Astrocyte of the spinal cord (primary cell): ENCODE results near the gene CYP4F22.

Source experiments
- DNase-seq: peaks from one replicate; pipeline ENCODE4 v3.0.0; 2011; ENCODE audit warnings: low read depth, low spot score
- H3K4me3 ChIP-seq: 2 replicates; pipeline ENCODE4 v1.5.1; 2011; ENCODE audit warnings: low read depth, mild to moderate bottlenecking, low read length, moderate library complexity
- CTCF ChIP-seq: IDR thresholded peaks from 2 replicates; pipeline ENCODE4 v1.5.1; 2012; ENCODE audit warnings: low read depth, mild to moderate bottlenecking, low read length, inconsistent platforms
- in situ Hi-C: cut with HindIII; loops from 2 replicates; pipeline ENCODE4 v1.10.0; 2017; ENCODE audit warnings: low sequenced_read_pairs

Gene CYP4F22

DNA sequence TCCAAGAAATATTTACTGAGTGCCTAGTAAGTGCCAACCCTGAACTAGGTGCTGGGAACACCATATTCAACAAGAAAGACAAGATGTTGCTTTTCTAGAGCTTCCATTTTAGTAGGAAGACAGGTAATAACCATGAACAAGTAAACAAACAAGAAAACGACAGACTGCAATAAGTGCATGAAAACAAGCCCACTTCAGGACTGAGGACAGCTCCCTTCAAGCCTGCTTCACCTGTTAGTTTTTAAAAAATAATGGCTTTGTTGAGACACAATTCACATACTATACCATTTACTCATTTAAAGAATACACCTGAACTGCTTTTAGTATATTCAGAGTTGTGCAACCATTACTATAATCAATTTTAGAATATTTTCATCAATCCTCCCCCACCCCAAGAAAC, 30.4 kb downstream of the CYP4F22 start:
- in situ Hi-C loops: no loop called here
- no peak for DNase-seq
- no peak overlapping the region for H3K4me3 ChIP-seq
- no peak for TF ChIP-seq CTCF

- H3K4me3 ChIP-seq: no peak overlapping the region
- TF ChIP-seq CTCF: no peak
- in situ Hi-C loops: no loop called here
- no peak for DNase-seq
Measured at GRCh38 chr19:15539638-15540037, 31.3 kb downstream of the CYP4F22 start.

DNA sequence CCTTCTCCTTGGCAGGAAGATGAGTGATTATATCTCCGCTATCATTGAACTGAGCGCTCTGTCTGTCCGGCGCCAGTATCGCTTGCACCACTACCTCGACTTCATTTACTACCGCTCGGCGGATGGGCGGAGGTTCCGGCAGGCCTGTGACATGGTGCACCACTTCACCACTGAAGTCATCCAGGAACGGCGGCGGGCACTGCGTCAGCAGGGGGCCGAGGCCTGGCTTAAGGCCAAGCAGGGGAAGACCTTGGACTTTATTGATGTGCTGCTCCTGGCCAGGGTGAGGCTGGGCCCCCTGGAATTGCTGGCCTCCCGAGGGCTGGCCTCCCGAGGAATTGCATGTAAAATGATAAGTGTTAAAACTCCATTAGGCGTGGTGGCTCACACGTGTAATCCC, 32.1 kb downstream of the CYP4F22 start:
- in situ Hi-C loops: no loop called here
- no peak for TF ChIP-seq CTCF
- no peak for DNase-seq
- H3K4me3 ChIP-seq: no peak overlapping the region

GRCh38 chr19:15544283-15544682, 36.0 kb downstream of the CYP4F22 start:
- DNase-seq: no peak
- no peak for TF ChIP-seq CTCF
- no peak overlapping the region for H3K4me3 ChIP-seq
- in situ Hi-C loops: no loop called here

- H3K4me3 ChIP-seq: no peak overlapping the region
- no peak for TF ChIP-seq CTCF
- in situ Hi-C loops: no loop called here
- DNase-seq: no peak
Measured at GRCh38 chr19:15544970-15545369, 36.6 kb downstream of the CYP4F22 start.

- in situ Hi-C loops: no loop called here
- TF ChIP-seq CTCF: no peak
- H3K4me3 ChIP-seq: no peak overlapping the region
- DNase-seq: no peak
Measured at GRCh38 chr19:15548648-15549047, 40.3 kb downstream of the CYP4F22 start.

GRCh38 chr19:15549581-15549980, 41.3 kb downstream of the CYP4F22 start:
- no peak for TF ChIP-seq CTCF
- DNase-seq: no peak
- H3K4me3 ChIP-seq: no peak overlapping the region
- in situ Hi-C loops: no loop called here
